ENCODE measurements around the gene DNAAF5. TPM values are rescaled to one million over a fixed set of nuclear protein-coding genes. Genes with fewer than 3 reads are reported as not detected.

The DNAAF5 gene
- total RNA-seq, 3 donors from 2014 or later = 29.4 to 43.0 (median 30.9) TPM

DNA sequence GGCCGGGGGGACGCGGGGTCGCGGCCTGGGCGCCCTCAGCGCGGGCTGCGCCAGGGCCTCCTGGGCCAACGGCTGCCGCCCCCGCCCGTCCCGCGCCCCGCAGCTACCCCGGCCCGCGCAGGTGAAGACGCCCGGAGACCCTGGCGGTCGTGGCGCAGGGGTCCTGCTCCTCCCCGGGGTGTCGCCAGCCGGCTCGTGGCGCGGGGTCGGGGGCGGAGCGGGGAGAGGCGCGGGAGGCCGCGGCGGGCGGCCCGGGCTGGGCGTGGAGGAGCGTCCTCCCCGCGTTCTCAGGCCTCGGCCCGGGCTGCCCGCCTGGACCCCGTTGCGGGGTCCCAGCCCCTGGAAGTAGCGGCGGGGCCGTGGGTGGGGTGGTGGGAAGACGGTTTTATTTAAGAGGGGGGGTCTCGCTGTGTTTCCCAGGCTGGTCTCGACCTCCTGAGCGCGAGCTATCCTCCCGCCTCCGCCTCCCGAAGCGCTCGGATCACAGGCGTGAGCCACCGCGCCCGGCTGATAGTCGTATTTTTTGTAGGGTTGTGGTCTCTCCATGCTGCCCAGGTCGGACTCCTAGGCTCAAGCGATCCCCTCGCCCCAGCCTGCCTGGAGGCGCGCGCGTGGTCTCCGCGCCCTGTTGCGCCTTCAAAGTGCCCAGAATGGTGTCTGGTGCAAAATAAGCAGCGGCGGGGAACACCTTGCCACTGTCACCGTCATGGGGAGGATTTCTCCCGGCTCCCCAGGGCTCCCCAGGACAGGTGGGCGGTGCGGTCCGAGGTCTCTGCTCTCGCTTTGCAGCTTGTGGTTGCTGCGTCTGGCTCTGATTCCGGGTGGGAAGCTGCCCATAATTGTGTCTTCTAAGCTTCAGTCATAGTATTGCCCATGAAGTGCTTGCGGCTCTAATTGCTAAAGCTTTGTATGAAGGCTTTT is 90.5 kb downstream of the DNAAF5 start:
- H3K4me1 ChIP-seq (ENCODE audit: low read depth) = peaks cover 17% of the 10 kb centered on the region
- ATAC-seq = peak; percentile 21
- intact Hi-C loops (cut with DNase I, micrococcal nuclease) = no loop called here
- no peaks in the 10 kb centered on the region for H3K36me3 ChIP-seq (ENCODE audit: low read depth)
- peak overlapping the region; percentile 81 for H3K4me3 ChIP-seq
- no peaks in the 10 kb centered on the region for H3K9me3 ChIP-seq
- DNase-seq = peak in 2 of 3 donors; percentile 46 to 63
- TF ChIP-seq, protein P1, sequence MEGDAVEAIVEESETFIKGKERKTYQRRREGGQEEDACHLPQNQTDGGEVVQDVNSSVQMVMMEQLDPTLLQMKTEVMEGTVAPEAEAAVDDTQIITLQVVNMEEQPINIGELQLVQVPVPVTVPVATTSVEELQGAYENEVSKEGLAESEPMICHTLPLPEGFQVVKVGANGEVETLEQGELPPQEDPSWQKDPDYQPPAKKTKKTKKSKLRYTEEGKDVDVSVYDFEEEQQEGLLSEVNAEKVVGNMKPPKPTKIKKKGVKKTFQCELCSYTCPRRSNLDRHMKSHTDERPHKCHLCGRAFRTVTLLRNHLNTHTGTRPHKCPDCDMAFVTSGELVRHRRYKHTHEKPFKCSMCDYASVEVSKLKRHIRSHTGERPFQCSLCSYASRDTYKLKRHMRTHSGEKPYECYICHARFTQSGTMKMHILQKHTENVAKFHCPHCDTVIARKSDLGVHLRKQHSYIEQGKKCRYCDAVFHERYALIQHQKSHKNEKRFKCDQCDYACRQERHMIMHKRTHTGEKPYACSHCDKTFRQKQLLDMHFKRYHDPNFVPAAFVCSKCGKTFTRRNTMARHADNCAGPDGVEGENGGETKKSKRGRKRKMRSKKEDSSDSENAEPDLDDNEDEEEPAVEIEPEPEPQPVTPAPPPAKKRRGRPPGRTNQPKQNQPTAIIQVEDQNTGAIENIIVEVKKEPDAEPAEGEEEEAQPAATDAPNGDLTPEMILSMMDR (IDR thresholded peaks at IDR 0.05) = no peak

DNA sequence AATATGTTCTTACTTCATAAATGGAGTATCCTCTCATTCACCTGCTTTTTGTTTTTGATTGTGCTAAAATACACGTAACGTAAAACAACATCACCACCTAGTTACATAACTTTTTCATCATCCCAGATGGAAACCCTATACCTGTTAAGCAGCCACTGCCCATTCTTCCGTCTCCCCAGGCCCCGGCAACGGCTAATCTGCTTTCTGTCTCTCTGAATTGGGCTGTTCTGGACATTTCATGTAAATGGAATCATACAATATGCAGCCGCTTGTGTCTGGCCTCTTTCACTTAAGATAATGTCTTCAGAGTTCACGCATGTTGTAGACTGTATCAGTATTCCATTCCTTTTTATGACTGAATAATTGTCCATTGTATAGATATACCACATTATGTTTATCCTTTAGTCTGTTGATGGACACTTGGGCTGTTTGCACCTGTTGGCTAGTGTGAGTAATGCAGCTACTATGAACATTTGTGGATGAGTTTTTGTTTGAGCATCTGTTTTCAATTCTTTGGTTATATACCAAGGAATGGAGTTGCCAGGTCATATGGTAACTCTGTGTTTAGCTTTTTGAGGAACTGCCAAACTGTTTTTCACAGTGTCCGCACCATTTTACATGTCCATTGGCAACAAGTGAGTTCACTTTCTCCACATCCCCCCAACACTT is 91.7 kb downstream of the DNAAF5 start:
- Histone ChIP-seq H3K4me1 (ENCODE audit: low read depth) (peaks cover 17% of the 10 kb centered on the region), H3K9me3 (no peaks in the 10 kb centered on the region), H3K4me3 (no peak overlapping the region), H3K36me3 (ENCODE audit: low read depth) (no peaks in the 10 kb centered on the region)
- intact Hi-C loops (cut with DNase I, micrococcal nuclease) = no loop called here
- DNase-seq = peak in 2 of 3 donors; percentile 11 to 17
- TF ChIP-seq, protein P1 (IDR thresholded peaks at IDR 0.05) = no peak
- no peak for ATAC-seq

DNA sequence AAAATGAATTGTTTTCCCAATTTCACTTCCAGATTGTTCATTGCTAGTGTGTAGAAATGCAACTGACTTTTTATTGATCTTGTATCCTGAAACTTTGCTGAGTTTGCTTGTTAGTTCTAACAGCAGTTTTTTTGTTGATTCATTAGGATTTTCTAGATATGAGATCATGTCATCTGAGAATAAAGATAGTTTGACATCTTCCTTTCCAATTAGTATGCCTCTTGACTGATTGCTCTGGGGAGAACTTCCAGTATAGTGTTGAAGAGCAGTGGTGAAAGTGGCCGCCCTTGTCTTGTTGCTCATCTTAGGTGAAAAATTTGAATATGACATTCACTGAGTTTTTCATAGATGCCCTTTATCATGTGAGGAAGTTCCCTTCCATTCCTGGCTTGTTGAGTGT is 93.8 kb downstream of the DNAAF5 start:
- no peak overlapping the region for H3K4me3 ChIP-seq
- ATAC-seq = no peak
- no peak for DNase-seq
- H3K4me1 ChIP-seq (ENCODE audit: low read depth) = peaks cover 20% of the 10 kb centered on the region
- H3K9me3 ChIP-seq = no peaks in the 10 kb centered on the region
- TF ChIP-seq, protein P1 (IDR thresholded peaks at IDR 0.05) = no peak
- intact Hi-C loops (cut with DNase I, micrococcal nuclease) = no loop called here
- H3K36me3 ChIP-seq (ENCODE audit: low read depth) = no peaks in the 10 kb centered on the region

DNA sequence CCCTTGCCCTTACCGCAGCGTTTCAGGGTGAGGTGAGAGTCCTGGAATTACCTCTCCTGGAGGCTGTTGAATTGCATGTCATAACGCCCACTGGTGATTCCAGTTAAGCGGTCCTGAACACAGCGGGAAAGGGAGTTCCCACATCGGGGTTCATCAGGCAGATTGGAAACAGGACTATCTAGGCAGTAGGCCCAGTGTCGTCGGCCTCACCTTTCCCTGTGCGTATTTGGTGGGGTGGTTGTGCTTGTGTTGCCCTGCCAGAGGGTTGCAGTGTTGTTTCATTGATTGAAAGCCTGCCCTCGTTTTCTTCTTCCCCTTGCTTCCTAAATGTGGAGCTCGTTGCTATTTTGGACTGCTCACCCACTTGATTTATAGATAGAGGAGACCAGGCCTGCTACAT is 95.2 kb downstream of the DNAAF5 start:
- no peaks in the 10 kb centered on the region for H3K9me3 ChIP-seq
- TF ChIP-seq, protein P1 (IDR thresholded peaks at IDR 0.05) = no peak
- no peak overlapping the region for H3K4me3 ChIP-seq
- intact Hi-C loops (cut with DNase I, micrococcal nuclease) = no loop called here
- DNase-seq = peak in 2 of 3 donors; percentile 17 to 26
- H3K4me1 ChIP-seq (ENCODE audit: low read depth) = peaks cover 24% of the 10 kb centered on the region
- no peaks in the 10 kb centered on the region for H3K36me3 ChIP-seq (ENCODE audit: low read depth)
- ATAC-seq = peak; percentile 11

DNA sequence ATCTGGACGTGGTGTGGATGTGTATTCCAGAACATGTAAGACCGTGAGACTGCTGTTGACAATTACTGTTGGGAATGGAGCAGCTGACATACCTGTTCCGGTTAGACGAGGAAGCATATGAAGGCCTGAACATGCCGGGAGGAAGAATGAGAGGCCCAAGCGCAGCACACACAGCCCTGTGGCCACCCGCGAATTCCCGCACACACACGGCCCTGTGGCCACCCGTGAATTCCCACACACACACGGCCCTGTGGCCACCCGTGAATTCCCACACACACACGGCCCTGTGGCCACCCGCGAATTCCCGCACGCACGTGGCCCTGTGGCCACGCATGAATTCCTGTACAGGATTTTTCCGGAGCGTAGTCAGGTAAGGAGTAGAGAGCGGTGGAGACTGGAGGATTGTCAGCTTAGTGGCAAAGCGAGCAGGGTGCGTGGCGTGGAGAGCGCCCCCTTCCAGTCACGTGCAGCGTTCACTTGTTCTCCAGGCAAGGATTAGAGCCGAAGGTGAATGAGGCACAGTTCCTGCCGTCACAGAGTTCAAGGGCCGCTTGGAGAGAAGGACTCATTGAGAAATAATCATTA is 96.3 kb downstream of the DNAAF5 start:
- intact Hi-C loops (cut with DNase I, micrococcal nuclease) = no loop called here
- Histone ChIP-seq H3K9me3 (no peaks in the 10 kb centered on the region), H3K4me1 (ENCODE audit: low read depth) (peaks cover 24% of the 10 kb centered on the region), H3K36me3 (ENCODE audit: low read depth) (no peaks in the 10 kb centered on the region), H3K4me3 (no peak overlapping the region)
- TF ChIP-seq, protein P1 (IDR thresholded peaks at IDR 0.05) = no peak
- ATAC-seq (no peak), DNase-seq (peak in 2 of 3 donors; percentile 18 to 43)
